PC-3 (cell line): ENCODE data around the gene SPEM3.

Experiments
- CTCF ChIP-seq: fragments of 300-600 bp; sonication (generic); conservative IDR thresholded peaks from 2 replicates; pipeline ENCODE4 v1.5.1; 2017; ENCODE audit warnings: antibody characterized with exemption, low read depth, mild to moderate bottlenecking, low read length
- EZH2 ChIP-seq: fragments of 300-600 bp; sonication (generic); IDR thresholded peaks from one replicate; pipeline ENCODE4 v1.6.1; 2017; ENCODE audit warnings: antibody characterized with exemption, mild to moderate bottlenecking, low read length; ENCODE audit not compliant: unreplicated experiment

GRCh38 chr17:7415784-7416183 is 12.9 kb upstream of the SPEM3 start:
- no peak for TF ChIP-seq CTCF
- TF ChIP-seq EZH2: no peak
